ENCODE data around the gene PINLYP.

GRCh38 chr19:43561139-43561970, 14.2 kb upstream of the PINLYP start:
- TF ChIP-seq CTCF (conservative IDR thresholded peaks at IDR 0.05 in 1 of 2, IDR thresholded peaks at IDR 0.05 in 1 of 2; ENCODE audit: extremely low read depth in 1 of 2, insufficient read depth in 1 of 2, low read depth in 1 of 2, low read length in 2 of 2) (no peak), EZH2 (IDR thresholded peaks at IDR 0.05; ENCODE audit: borderline replicate concordance, low read length) (no peak)

Data from mammary epithelial cell (primary cell).